ENCODE data around the gene MADD. TPM values are rescaled to one million over a fixed set of nuclear protein-coding genes. Genes with fewer than 3 reads are reported as not detected.

The MADD gene
- total RNA-seq, 1 experiment from 2014 or later: 41.0 TPM

GRCh38 chr11:47373876-47374719 lies 104.2 kb downstream of the MADD start:
- no peak overlapping the region for H3K14ac ChIP-seq (ENCODE audit: insufficient read depth, low read length)
- no peak overlapping the region for H2BK120ac ChIP-seq (ENCODE audit: low read depth, low read length, poor library complexity, severe bottlenecking)
- no peak overlapping the region for H4K8ac ChIP-seq (replicated peaks; ENCODE audit: insufficient read length, low read depth, low read length)
- no peaks in the 10 kb centered on the region for H3K27me3 ChIP-seq (ENCODE audit: insufficient read depth, low read length)
- Mint-ChIP-seq H3K27me3 (ENCODE audit: low read depth) (no peaks in the 10 kb centered on the region; the same call in 1 of the 2 replicates), H3K27ac (no peak overlapping the region), H3K4me1 (peaks cover 3 to 4% of the 10 kb centered on the region in 2 experiments; a peak in 3 of 4 replicates), H3K36me3 (ENCODE audit: insufficient read depth in 1 of 3, low read depth in 3 of 3) (no peaks in the 10 kb centered on the region), H3K4me3 (no peak overlapping the region), H3K9me3 (no peaks in the 10 kb centered on the region)
- H3K23ac ChIP-seq (ENCODE audit: insufficient read length, low read depth, low read length): no peak overlapping the region
- no peak overlapping the region for H4K91ac ChIP-seq (ENCODE audit: insufficient read length, low read depth, low read length)
- H3K56ac ChIP-seq (ENCODE audit: insufficient read length, low read depth, low read length): no peak overlapping the region
- no peaks in the 10 kb centered on the region for H3K79me1 ChIP-seq (ENCODE audit: insufficient read depth, low read depth, low read length, poor library complexity, severe bottlenecking)
- H3T11ph ChIP-seq (ENCODE audit: low read length): no peak overlapping the region
- no peaks in the 10 kb centered on the region for H4K20me1 ChIP-seq (ENCODE audit: control insufficient read depth, insufficient read depth, insufficient read length)
- no peak overlapping the region for H3K18ac ChIP-seq (ENCODE audit: insufficient read length, low read depth, low read length)
- no peak overlapping the region for H2BK5ac ChIP-seq (ENCODE audit: insufficient read length, low read length)
- WGBS (ENCODE audit: extremely low coverage, insufficient read length, low lambda C conversion rate): no CpG with 5 or more reads among the region's 19 CpGs
- no peak overlapping the region for H2BK20ac ChIP-seq (ENCODE audit: low read depth, low read length, poor library complexity, severe bottlenecking)
- no peaks in the 10 kb centered on the region for H3K9me3 ChIP-seq (ENCODE audit: control insufficient read depth, low read depth, low read length)
- H2BK15ac ChIP-seq (ENCODE audit: low read depth, low read length): no peak overlapping the region
- no peak overlapping the region for H3K4me2 ChIP-seq (ENCODE audit: insufficient read depth, insufficient read length, low read length)
- H3K4me1 ChIP-seq (ENCODE audit: insufficient read depth, low read length): no peaks in the 10 kb centered on the region
- H3K9ac ChIP-seq (ENCODE audit: extremely low read depth, insufficient read length, low read length): no peak overlapping the region
- H3K27ac ChIP-seq (ENCODE audit: insufficient read length, low read depth, low read length): no peak overlapping the region
- H3K79me2 ChIP-seq (ENCODE audit: insufficient read depth, low read length): no peaks in the 10 kb centered on the region
- no peak overlapping the region for H4K5ac ChIP-seq (ENCODE audit: insufficient read length, low read depth, low read length)
- no peak overlapping the region for H2BK12ac ChIP-seq (ENCODE audit: insufficient read length, low read depth, low read length)
- H3K23me2 ChIP-seq (ENCODE audit: insufficient read length, low read depth, low read length, poor library complexity, severe bottlenecking): no peaks in the 10 kb centered on the region
- peak; percentile 89 for DNase-seq
- H3K4ac ChIP-seq (ENCODE audit: low read depth, low read length): no peak overlapping the region
- H2AFZ ChIP-seq (ENCODE audit: low read length): no peak overlapping the region
- H2AK5ac ChIP-seq (ENCODE audit: insufficient read length, low read length): no peak overlapping the region
- peak; percentile 99 for TF ChIP-seq CTCF (conservative IDR thresholded peaks at IDR 0.05)
